CD4-positive, alpha-beta T cell treated with Interleukin-1 beta for 1 hour (primary cell): Measurements from ENCODE around the gene CDH4.

Experiments used
- DNase-seq, 2 donors: peaks; one replicate each; pipeline ENCODE4 v3.0.0-alpha.2; 2020 to 2022

The CDH4 gene

DNA sequence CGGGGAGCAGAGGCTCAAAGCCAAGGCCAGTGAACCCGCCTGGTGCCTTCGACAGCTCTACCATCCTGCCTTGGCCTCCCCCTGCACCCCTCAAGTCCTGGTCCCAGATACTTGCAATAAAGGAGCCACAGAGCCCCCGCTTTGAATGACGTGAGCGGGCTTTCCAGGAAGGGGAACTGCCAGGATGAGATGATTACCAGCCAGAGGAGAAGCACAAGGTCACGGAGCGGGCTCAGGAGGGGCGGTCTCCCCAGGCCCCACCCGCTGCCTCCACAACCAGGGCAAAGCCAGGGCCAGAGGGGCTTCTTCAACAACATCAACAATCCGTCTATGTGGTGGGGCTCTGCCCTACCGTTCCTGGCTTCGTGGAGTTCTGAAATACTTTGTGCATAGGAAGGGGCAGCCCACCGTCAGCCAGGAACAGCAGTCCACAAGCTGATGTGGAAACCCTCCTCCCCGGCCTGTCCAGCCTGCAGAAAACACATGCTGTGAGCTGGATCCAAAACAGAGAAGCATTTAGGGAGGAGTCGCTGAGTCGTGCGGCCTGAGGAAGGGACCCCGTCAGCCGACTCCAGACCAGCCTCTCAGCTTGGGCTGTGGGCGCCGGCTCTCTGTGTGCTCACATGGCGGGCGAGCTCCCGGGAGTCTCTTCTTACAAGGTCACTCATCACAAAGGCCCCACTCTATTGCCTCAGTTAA is 392.5 kb downstream of the CDH4 start:
- DNase-seq, result no peak

DNA sequence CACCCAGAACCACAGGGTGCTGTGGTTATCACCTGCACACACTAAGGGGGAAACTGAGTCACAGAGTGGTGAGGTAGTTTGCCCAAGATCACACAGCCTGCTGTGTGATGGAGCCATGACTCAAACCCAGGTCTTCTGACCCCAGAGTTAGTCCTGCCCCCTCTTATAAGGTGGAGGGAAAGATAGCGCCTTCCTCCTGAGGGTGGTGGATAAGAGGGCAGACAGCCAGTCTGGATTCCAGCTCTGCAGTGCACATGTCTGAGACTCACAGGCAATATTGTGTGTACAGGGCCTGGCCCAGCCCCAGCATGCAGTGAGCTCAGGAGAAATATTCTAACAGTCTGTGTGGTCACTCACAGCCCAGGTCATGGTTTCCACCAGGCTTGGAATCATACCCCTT is 393.7 kb downstream of the CDH4 start:
- DNase-seq, result no peak

- no peak for DNase-seq
Observed at GRCh38 chr20:61646453-61646852, 394.4 kb downstream of the CDH4 start.

- DNase-seq, result no peak
Observed at GRCh38 chr20:61646986-61647385, 394.9 kb downstream of the CDH4 start.

DNA sequence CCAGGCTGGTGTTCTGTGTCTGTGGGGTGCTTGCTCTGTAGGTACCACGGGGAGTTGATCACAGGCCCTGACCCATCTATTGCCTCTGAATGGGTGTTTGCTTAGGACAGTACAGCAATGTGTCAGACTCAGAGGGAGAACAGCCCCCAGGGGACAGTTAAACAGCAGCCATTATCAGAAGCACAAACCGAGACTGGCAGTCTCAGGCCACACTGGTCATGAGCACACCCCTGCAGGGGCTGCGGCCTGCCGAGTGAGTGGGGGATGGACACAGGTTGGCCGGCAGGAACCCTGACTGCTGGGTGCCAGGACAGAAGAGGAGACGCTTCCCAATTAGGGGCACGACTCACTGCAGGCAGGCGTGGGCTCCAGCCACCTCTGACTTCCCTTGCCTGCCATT is 395.6 kb downstream of the CDH4 start:
- no peak for DNase-seq

- DNase-seq, result no peak
Observed at GRCh38 chr20:61649105-61649859, 397.2 kb downstream of the CDH4 start.

GRCh38 chr20:61649860-61650162 is 397.8 kb downstream of the CDH4 start:
- no peak for DNase-seq

DNA sequence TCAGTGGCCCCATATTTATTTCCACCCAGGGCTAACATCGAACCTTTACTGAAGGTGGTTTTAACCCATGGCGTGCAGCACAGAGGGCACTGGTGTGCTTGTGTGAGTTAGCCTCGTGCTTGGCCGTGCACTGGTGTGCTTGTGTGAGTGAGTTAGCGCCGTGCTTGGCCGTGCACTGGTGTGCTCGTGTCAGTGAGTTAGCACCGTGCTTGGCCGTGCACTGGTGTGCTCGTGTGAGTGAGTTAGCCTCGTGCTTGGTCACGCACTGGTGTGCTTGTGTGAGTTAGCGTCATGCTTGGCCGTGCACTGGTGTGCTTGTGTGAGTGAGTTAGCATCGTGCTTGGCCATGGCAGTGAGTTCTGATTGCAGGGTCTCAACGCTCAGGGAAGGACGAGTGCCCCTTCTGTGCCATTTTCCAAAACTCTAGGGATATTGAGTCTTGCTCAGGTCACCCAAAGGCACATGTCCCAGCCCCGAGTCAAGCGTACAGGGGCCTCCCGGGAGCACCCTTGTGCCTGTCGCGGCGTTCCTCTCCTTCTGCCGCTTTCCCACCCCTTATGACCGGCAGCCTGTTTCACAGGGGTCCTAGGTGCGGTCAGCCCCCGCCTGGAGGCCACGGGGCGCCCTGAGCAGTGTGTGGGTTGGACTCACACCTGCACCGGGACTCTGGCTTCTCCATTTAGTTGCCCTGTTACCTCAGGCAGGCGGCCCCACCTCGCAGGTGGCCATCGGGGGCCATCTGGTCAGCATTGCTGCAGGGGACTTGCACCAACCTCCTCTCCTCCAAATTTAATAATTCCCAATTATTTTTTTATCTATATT is 399.1 kb downstream of the CDH4 start:
- DNase-seq, result no peak

DNA sequence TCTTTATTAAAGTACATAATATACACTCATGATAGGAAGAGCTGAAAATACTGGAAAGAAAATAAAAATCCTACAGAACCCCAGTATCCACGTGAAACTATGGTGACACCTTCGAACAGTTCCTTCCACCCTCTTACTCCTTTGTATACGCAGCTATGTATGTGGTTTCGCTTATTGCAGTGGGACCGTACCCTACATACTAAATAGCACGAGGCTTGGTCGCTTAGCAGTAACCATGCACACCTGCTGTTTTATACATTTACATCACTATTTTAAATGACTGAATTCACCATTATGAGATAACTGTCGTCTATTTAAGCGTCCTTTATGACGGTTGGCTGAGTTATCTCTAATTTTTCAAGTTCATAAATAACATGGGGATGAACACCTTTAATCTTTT is 400.1 kb downstream of the CDH4 start:
- no peak for DNase-seq

- no peak for DNase-seq
Observed at GRCh38 chr20:61654726-61655125, 402.7 kb downstream of the CDH4 start.

DNA sequence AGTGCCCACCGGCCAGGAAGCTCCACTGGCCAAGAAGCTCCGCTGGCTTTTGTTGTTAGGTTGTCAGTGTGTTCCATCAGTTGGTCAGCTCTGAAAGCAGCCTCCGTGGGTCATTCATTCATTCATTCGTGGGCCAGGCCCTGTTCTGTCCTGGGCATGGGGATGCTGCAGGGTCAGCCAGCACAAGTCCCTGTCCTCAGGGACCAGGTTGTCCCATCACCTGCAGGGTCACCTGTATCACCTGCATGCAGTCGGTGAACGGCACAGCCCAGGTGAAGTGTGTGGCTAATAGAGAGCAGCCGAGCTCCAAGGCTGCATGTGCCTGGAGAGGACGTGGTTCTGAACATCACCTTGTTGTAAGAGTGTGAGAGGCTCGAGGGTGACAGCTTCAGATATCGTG is 403.5 kb downstream of the CDH4 start:
- DNase-seq, result no peak

- no peak for DNase-seq
Observed at GRCh38 chr20:61656198-61656597, 404.1 kb downstream of the CDH4 start.

GRCh38 chr20:61657721-61658377 is 405.8 kb downstream of the CDH4 start:
- DNase-seq, result no peak

GRCh38 chr20:61658563-61658962 is 406.5 kb downstream of the CDH4 start:
- DNase-seq, result no peak

DNA sequence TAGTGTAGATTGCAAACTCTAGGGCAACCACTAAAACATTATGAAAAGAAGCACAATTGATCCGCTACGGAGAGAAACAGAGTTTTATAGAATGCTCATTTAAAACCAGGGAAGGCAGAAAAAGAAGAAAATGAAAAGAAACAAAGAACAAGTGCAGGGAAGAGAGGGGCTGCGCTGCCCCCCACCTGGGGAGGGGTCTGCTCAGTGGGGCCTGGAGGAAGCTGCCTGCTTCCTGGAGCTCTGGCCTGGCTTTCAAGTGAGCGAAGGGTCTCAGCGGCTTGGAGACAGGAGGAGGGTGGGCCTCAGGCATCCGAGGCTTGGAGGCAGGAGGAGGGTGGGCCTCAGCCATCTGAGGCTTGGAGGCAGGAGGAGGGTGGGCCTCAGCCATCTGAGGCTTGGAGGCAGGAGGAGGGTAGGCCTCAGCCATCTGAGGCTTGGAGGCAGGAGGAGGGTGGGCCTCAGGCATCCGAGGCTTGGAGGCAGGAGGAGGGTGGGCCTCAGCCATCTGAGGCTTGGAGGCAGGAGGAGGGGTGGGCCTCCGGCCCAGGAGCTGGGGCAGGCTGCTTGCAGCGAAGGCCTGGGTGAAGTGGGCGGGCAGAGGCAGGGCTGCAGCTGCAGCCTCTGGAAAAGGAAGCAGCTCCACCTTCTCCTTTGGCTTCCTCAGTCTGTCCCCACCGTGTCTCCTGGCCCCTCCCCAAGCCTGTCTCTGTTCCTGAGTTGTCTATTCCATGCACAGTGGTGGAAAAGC is 407.4 kb downstream of the CDH4 start:
- DNase-seq, result no peak

DNA sequence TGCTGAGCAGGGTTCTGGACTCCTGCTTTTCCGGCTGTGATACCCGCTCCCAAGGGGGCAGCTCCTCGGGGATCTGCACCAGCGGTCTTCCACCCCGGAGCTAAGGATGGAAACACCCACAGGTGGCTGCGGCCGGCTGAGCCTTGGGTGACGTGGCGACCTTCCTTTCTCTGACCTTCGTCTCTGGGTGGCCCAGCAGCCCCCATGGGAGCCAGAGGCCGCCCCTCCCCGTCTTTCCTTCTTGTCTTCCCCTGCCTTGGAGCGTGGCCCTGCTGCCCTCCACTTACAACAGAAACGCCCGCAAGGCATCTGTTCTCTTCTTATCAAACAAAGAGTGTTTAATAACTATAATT is 407.9 kb downstream of the CDH4 start:
- DNase-seq, result no peak

DNA sequence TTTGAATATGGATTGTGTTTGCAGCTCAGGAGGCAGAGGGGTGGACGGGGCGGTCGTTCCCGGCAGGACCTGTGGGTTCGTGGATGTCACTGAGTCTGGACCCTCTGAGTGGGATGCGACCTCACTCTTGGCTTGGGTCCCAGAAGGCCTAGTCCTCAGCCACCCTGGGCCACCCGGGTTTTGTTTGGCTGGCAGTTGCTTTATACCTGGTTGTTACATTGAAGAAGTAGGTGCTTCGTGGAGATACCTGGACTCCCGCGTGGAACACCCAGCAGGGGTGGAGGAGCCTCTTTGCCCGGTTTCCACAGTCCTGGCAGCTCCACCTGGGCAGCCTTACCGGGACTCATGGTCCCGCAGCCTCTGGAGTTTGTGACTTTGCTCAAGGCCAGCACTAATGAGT is 408.5 kb downstream of the CDH4 start:
- no peak for DNase-seq

DNA sequence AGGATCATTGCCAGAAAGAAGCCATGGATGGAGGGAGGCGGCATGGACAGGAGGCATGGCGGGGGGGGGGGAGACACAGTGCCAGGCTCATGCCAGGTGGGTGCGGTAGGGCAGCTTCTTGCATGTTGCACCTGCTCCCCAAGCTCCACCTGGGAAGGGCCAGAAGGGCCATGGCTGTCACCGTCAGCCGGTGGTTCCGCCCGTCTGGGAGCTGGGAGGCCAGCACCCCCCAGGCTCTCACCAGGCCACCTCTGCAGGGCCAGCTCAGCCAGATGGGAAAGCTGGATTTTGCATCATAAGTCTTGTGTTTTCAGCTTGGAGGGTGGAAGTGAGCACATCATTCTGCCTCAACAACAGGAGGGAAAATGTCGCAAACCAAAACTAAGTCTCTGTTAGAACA is 409.0 kb downstream of the CDH4 start:
- no peak for DNase-seq

DNA sequence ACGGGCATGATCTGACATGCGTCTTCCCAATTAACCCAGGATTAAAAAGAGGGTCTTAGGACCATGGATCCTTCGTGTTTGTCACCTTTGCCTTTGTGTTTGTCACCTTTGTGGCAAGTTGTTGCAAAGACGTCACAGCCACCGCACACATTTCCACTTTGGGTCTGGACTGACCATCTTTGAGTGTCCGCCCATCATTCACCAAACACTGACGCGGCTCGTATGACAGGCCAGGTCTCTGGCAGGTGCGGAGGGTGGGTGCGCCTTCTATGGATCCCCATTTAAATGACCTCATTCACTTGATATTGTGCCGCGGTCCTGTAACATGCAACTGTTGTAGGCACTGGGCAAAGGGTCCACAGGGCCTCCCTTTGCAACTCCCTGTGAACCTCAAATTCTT is 409.5 kb downstream of the CDH4 start:
- no peak for DNase-seq

- DNase-seq, result no peak
Observed at GRCh38 chr20:61662226-61662967, 410.3 kb downstream of the CDH4 start.

DNA sequence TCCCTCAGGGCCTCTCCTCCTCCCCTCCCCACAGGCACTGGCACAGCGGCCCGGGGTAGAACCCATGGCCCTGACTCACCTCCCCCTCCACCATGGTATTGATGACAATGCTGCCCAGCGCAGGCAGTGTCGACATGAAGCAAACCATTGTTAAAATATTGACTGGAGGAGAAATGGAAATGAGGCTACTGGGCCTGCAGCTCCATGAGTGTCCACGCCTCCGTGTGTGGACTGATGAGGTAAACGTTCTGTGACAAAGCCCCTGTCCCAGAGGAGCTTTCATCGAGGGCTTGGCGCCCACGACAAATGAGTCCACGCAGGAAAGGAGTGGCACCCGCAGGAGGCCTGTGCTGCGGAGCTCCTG is 410.9 kb downstream of the CDH4 start:
- no peak for DNase-seq
